HEK293 (cell line): ENCODE measurements around the gene SLIT1.

Source experiments
- CTCF ChIA-PET: fragments of 350-600 bp; formaldehyde crosslinking; extraction: SDS; loops from one replicate; lab custom pipeline; 2021; ENCODE audit warnings: antibody characterized with exemption; lab: Yijun Ruan, JAX
- POLR2A ChIA-PET: fragments of 300-600 bp; formaldehyde crosslinking; extraction: SDS; loops from one replicate; lab custom pipeline; 2020; ENCODE audit warnings: antibody characterized with exemption, inconsistent platforms; lab: Yijun Ruan, JAX
- H3K27ac ChIP-seq: fragments of 200-500 bp; sonication (Bioruptor generic); 2 replicates; pipeline ENCODE4 v1.5.1; 2014; ENCODE audit warnings: low read depth, low read length, control low read depth, inconsistent platforms; ENCODE audit errors: extremely low read depth
- H3K36me3 ChIP-seq, 2 experiments: fragments of 200-500 bp in 1 of 2; sonication (Bioruptor generic) in 1 of 2; 1 replicate in 1 of 2; 2 replicates in 1 of 2; pipeline ENCODE4 v1.5.1; 2014 to 2017; ENCODE audit warnings: inconsistent platforms in 2 of 2, low read length in 2 of 2; ENCODE audit not compliant: control insufficient read depth in 2 of 2, insufficient read depth in 1 of 2
- H3K4me1 ChIP-seq: fragments of 200-500 bp; sonication (Bioruptor generic); 2 replicates; pipeline ENCODE4 v1.5.1; 2014; ENCODE audit warnings: mild to moderate bottlenecking, low read length, inconsistent platforms; ENCODE audit not compliant: control insufficient read depth, insufficient read depth
- H3K4me3 ChIP-seq: 2 replicates; pipeline ENCODE4 v1.5.1; 2011; ENCODE audit warnings: low read depth, mild to moderate bottlenecking, control low read depth, low read length, moderate library complexity
- H3K9me3 ChIP-seq: fragments of 200-500 bp; sonication (Bioruptor generic); 2 replicates; pipeline ENCODE4 v1.5.1; 2014; ENCODE audit warnings: low read depth, low read length, inconsistent platforms; ENCODE audit not compliant: control insufficient read depth, insufficient read depth
- HOXC10 ChIP-seq: sonication (generic); formaldehyde crosslinking; IDR thresholded peaks from 2 replicates; pipeline ENCODE4 v1.8.1; 2023; ENCODE audit warnings: mild to moderate bottlenecking, missing genetic modification reagents
- INSM2 ChIP-seq: fragments of 450-650 bp; formaldehyde crosslinking; IDR thresholded peaks from 2 replicates; pipeline ENCODE4 v1.5.1; 2016; ENCODE audit warnings: missing biosample characterization, missing genetic modification characterization
- REST ChIP-seq: fragments of 450-650 bp; formaldehyde crosslinking; IDR thresholded peaks from 2 replicates; pipeline ENCODE4 v1.5.1; 2016; ENCODE audit warnings: missing biosample characterization, missing genetic modification characterization
- SCRT1 ChIP-seq: fragments of 450-650 bp; formaldehyde crosslinking; IDR thresholded peaks from 2 replicates; pipeline ENCODE4 v1.5.1; 2016; ENCODE audit warnings: missing biosample characterization, missing genetic modification characterization, borderline replicate concordance
- TCF7L2 ChIP-seq: IDR thresholded peaks from 2 replicates; pipeline ENCODE4 v1.6.1; 2011; ENCODE audit warnings: low read depth, mild to moderate bottlenecking, inconsistent platforms, low read length, moderate library complexity, borderline replicate concordance
- ZBTB20 ChIP-seq: fragments of 450-650 bp; formaldehyde crosslinking; IDR thresholded peaks from 2 replicates; pipeline ENCODE4 v1.5.1; 2016; ENCODE audit warnings: missing biosample characterization, missing genetic modification characterization
- ZBTB44 ChIP-seq: fragments of 450-650 bp; IDR thresholded peaks from 2 replicates; pipeline ENCODE4 v1.5.1; 2018; ENCODE audit warnings: missing biosample characterization, mild to moderate bottlenecking, missing genetic modification characterization
- ZEB2 ChIP-seq: fragments of 450-650 bp; formaldehyde crosslinking; IDR thresholded peaks from 2 replicates; pipeline ENCODE4 v1.5.1; 2016; ENCODE audit warnings: missing biosample characterization, missing genetic modification characterization
- ZNF133 ChIP-seq: fragments of 450-650 bp; formaldehyde crosslinking; IDR thresholded peaks from 2 replicates; pipeline ENCODE4 v1.5.1; 2016; ENCODE audit warnings: missing biosample characterization, missing genetic modification characterization
- ZNF18 ChIP-seq: fragments of 450-650 bp; formaldehyde crosslinking; IDR thresholded peaks from 2 replicates; pipeline ENCODE4 v1.5.1; 2016; ENCODE audit warnings: missing biosample characterization, missing genetic modification characterization
- ZNF184 ChIP-seq: fragments of 450-650 bp; IDR thresholded peaks from 2 replicates; pipeline ENCODE4 v1.5.1; 2018; ENCODE audit warnings: missing biosample characterization, mild to moderate bottlenecking, missing genetic modification characterization
- ZNF221 ChIP-seq: fragments of 450-650 bp; formaldehyde crosslinking; IDR thresholded peaks from 2 replicates; pipeline ENCODE4 v1.5.1; 2017; ENCODE audit warnings: missing biosample characterization, missing genetic modification characterization, borderline replicate concordance
- ZNF24 ChIP-seq: fragments of 450-650 bp; formaldehyde crosslinking; IDR thresholded peaks from 2 replicates; pipeline ENCODE4 v1.5.1; 2016; ENCODE audit warnings: missing biosample characterization, missing genetic modification characterization
- ZNF266 ChIP-seq: fragments of 450-650 bp; formaldehyde crosslinking; IDR thresholded peaks from 2 replicates; pipeline ENCODE4 v1.5.1; 2016; ENCODE audit warnings: missing biosample characterization, missing genetic modification characterization, low read depth
- ZNF416 ChIP-seq: fragments of 450-650 bp; formaldehyde crosslinking; IDR thresholded peaks from 2 replicates; pipeline ENCODE4 v1.5.1; 2016; ENCODE audit warnings: missing biosample characterization, missing genetic modification characterization
- ZNF426 ChIP-seq: fragments of 450-650 bp; formaldehyde crosslinking; IDR thresholded peaks from 2 replicates; pipeline ENCODE4 v1.5.1; 2017; ENCODE audit warnings: missing biosample characterization, missing genetic modification characterization, mild to moderate bottlenecking, inconsistent platforms, moderate library complexity
- ZNF560 ChIP-seq: fragments of 450-650 bp; formaldehyde crosslinking; IDR thresholded peaks from 2 replicates; pipeline ENCODE4 v1.5.1; 2017; ENCODE audit warnings: missing biosample characterization, missing genetic modification characterization, borderline replicate concordance
- ZNF645 ChIP-seq: fragments of 450-650 bp; formaldehyde crosslinking; IDR thresholded peaks from 2 replicates; pipeline ENCODE4; 2016; ENCODE audit warnings: missing biosample characterization, missing genetic modification characterization
- ZNF677 ChIP-seq: fragments of 450-650 bp; IDR thresholded peaks from 2 replicates; pipeline ENCODE4 v1.5.0; 2018; ENCODE audit warnings: missing biosample characterization, mild to moderate bottlenecking, missing genetic modification characterization, moderate library complexity
- ZNF791 ChIP-seq: fragments of 450-650 bp; formaldehyde crosslinking; IDR thresholded peaks from 2 replicates; pipeline ENCODE4 v1.5.1; 2016; ENCODE audit warnings: missing biosample characterization, missing genetic modification characterization

The SLIT1 gene

GRCh38 chr10:97069026-97069425, 116.7 kb downstream of the SLIT1 start (continued):
- no peak for TF ChIP-seq INSM2
- no peak for TF ChIP-seq ZBTB20 (tag by site-specific recombination)
- TF ChIP-seq TCF7L2, result no peak

GRCh38 chr10:97067716-97068391, 117.9 kb downstream of the SLIT1 start:
- no peak overlapping the region for H3K4me3 ChIP-seq
- ChIA-PET POLR2A (no interaction called here), CTCF (interaction anchor here (0.5 to 1.9 kb wide), 7 partner anchors 13 to 427 kb away, joined by 3 to 9 read pairs (median 3); no protein-coding TSS in a partner anchor)
- no peak overlapping the region for H3K27ac ChIP-seq
- TF ChIP-seq HOXC10 (CRISPR knock-in tag) (no peak), REST (tag by site-specific recombination) (peak; percentile 82), ZNF24 (tag by site-specific recombination) (peak; percentile 51; the same call in 1 of the 2 replicates)
- TF ChIP-seq, all 188 proteins: peak for 2
- Histone ChIP-seq H3K36me3 (no peaks in the 10 kb centered on the region), H3K9me3 (no peaks in the 10 kb centered on the region), H3K4me1 (no peaks in the 10 kb centered on the region)

GRCh38 chr10:97066877-97067555, 118.7 kb downstream of the SLIT1 start:
- ChIA-PET CTCF (interaction anchor here (0.6 to 1.8 kb wide), 7 partner anchors 28 to 278 kb away, joined by 3 to 5 read pairs (median 3); no protein-coding TSS in a partner anchor), POLR2A (no interaction called here)
- no peaks in the 10 kb centered on the region for H3K36me3 ChIP-seq
- no peak overlapping the region for H3K27ac ChIP-seq
- TF ChIP-seq ZNF221 (tag by site-specific recombination) (no peak), ZNF560 (tag by site-specific recombination) (no peak), ZNF416 (tag by site-specific recombination) (no peak), SCRT1 (tag by site-specific recombination) (no peak), HOXC10 (CRISPR knock-in tag) (no peak), ZNF645 (tag by site-specific recombination) (no peak), ZNF184 (tag by site-specific recombination) (no peak), ZNF18 (tag by site-specific recombination) (no peak), ZNF677 (tag by site-specific recombination) (no peak), ZNF266 (tag by site-specific recombination) (no peak), ZBTB44 (tag by site-specific recombination) (no peak), ZNF133 (tag by site-specific recombination) (no peak), ZNF791 (tag by site-specific recombination) (no peak), ZEB2 (tag by site-specific recombination) (no peak), ZNF426 (tag by site-specific recombination) (no peak)
- no peak overlapping the region for H3K4me3 ChIP-seq
- H3K4me1 ChIP-seq, result no peaks in the 10 kb centered on the region
- no peaks in the 10 kb centered on the region for H3K9me3 ChIP-seq
